Naive thymus-derived CD4-positive, alpha-beta T cell (primary cell): Measurements from ENCODE around the gene TCERG1L. TPM values are rescaled to one million over a fixed set of nuclear protein-coding genes. Genes with fewer than 3 reads are reported as not detected.

ENCODE experiments used
- ATAC-seq: fragments of 150-1000 bp; cut with Tn5 transposase; 2 replicates; pipeline ENCODE4 v1.10.0; 2021; ENCODE audit warnings: mild to moderate bottlenecking, moderate library complexity
- CTCF ChIA-PET: fragments of 350-600 bp; sonication (Branson Sonifier 250); formaldehyde crosslinking; loops from one replicate; lab custom pipeline; 2021; ENCODE audit warnings: antibody characterized with exemption; lab: Charles Lee
- POLR2A ChIA-PET: fragments of 350-600 bp; sonication (Branson Sonifier 250); formaldehyde crosslinking; loops from one replicate; lab custom pipeline; 2021; ENCODE audit warnings: antibody characterized with exemption, inconsistent platforms; lab: Charles Lee
- DNase-seq, 9 donors: peaks; one replicate each; pipeline versions ENCODE4 v3.0.0 to v3.0.0-alpha.2; 2020 to 2022; ENCODE audit warnings: mixed read lengths in 1 of 9
- H3K27ac ChIP-seq: one replicate; pipeline ENCODE4 v1.7.0; 2013; ENCODE audit warnings: mild to moderate bottlenecking, low read depth, low read length, moderate library complexity
- H3K27me3 ChIP-seq, 2 donors: one replicate each; pipeline ENCODE4 v1.7.0; 2013; ENCODE audit warnings: low read length in 2 of 2, mild to moderate bottlenecking in 2 of 2, moderate library complexity in 2 of 2; ENCODE audit not compliant: control insufficient read depth in 2 of 2, insufficient read depth in 2 of 2
- H3K36me3 ChIP-seq, 3 experiments: 1 replicate in 2 of 3; 2 replicates in 1 of 3; pipeline ENCODE4 v1.7.0; 2013; ENCODE audit warnings: low read length in 3 of 3, mild to moderate bottlenecking in 3 of 3, moderate library complexity in 1 of 3; ENCODE audit not compliant: insufficient read depth in 3 of 3, control insufficient read depth in 2 of 3
- H3K4me1 ChIP-seq, 2 donors: one replicate each; pipeline ENCODE4 v1.7.0; 2013; ENCODE audit warnings: low read length in 2 of 2, mild to moderate bottlenecking in 2 of 2, moderate library complexity in 1 of 2; ENCODE audit not compliant: control insufficient read depth in 2 of 2, insufficient read depth in 2 of 2
- H3K4me3 ChIP-seq: 2 replicates; pipeline ENCODE4 v1.7.0; 2013; ENCODE audit warnings: mild to moderate bottlenecking, low read length
- H3K9me3 ChIP-seq, 3 experiments: 1 replicate in 2 of 3; 2 replicates in 1 of 3; pipeline ENCODE4 v1.7.0; 2013; ENCODE audit warnings: low read length in 3 of 3; ENCODE audit not compliant: control insufficient read depth in 2 of 3
- H3K27ac Mint-ChIP-seq, 9 donors: one replicate each; pipeline ENCODE4 v1.8.0; 2020 to 2022; ENCODE audit warnings: mixed read lengths in 9 of 9, mild to moderate bottlenecking in 8 of 9, moderate library complexity in 5 of 9, inconsistent platforms in 2 of 9
- H3K27me3 Mint-ChIP-seq, 5 donors: one replicate each; pipeline ENCODE4 v1.8.0; 2021 to 2022; ENCODE audit warnings: mixed read lengths in 5 of 5, mild to moderate bottlenecking in 1 of 5
- H3K36me3 Mint-ChIP-seq, 5 donors: one replicate each; pipeline ENCODE4 v1.8.0; 2020 to 2022; ENCODE audit warnings: mixed read lengths in 5 of 5, mild to moderate bottlenecking in 3 of 5, inconsistent platforms in 1 of 5
- H3K4me1 Mint-ChIP-seq, 7 donors: one replicate each; pipeline ENCODE4 v1.8.0; 2020 to 2022; ENCODE audit warnings: mixed read lengths in 7 of 7, mild to moderate bottlenecking in 3 of 7, inconsistent platforms in 1 of 7
- H3K4me3 Mint-ChIP-seq, 10 donors: one replicate each; pipeline ENCODE4 v1.8.0; 2020 to 2022; ENCODE audit warnings: mild to moderate bottlenecking in 10 of 10, mixed read lengths in 10 of 10, moderate library complexity in 6 of 10, inconsistent platforms in 2 of 10
- H3K9me3 Mint-ChIP-seq, 11 donors: one replicate each; pipeline ENCODE4 v1.8.0; 2020 to 2022; ENCODE audit warnings: mixed read lengths in 11 of 11, mild to moderate bottlenecking in 4 of 11, inconsistent platforms in 1 of 11, moderate library complexity in 1 of 11
- intact Hi-C, 2 donors: fragments of 100-400 bp; cut with micrococcal nuclease; formaldehyde crosslinking; loops; one replicate each; pipeline ENCODE4 v1.15.1; 2023
- polyA plus RNA-seq, 2 donors: library from polyadenylated mRNA; unstranded; fragments of 300-500 nt; fragmentation: Illumina TruSeq; gene quantifications; one replicate each; pipeline ENCODE4 v1.2.3, GENCODE V29; 2021
- total RNA-seq, 6 experiments: library from RNA in 5 of 6; stranded (reverse) in 5 of 6; gene quantifications; 1 replicate in 5 of 6; 2 replicates in 1 of 6; pipeline ENCODE4 v1.2.3 and lab custom pipeline; 2021 to 2026

Gene TCERG1L
- total and polyA plus RNA-seq, 7 experiments from 2014 or later: 0.11 to 0.42 (median 0.39) TPM; not detected in 4

- CTCF ChIA-PET: no interaction called here
- Histone ChIP-seq H3K27me3 (no peaks in the 10 kb centered on the region), H3K9me3 (no peaks in the 10 kb centered on the region), H3K4me1 (no peaks in the 10 kb centered on the region), H3K27ac (no peak overlapping the region), H3K36me3 (no peaks in the 10 kb centered on the region), H3K4me3 (no peak overlapping the region)
- Mint-ChIP-seq H3K36me3 (no peaks in the 10 kb centered on the region), H3K27me3 (peaks cover 0 to 9% (median 0%) of the 10 kb centered on the region in 5 donors), H3K4me3 (no peak overlapping the region), H3K4me1 (no peaks in the 10 kb centered on the region), H3K27ac (no peak overlapping the region), H3K9me3 (peaks cover 0 to 3% (median 0%) of the 10 kb centered on the region in 11 donors)
- intact Hi-C loops: no loop called here
- ATAC-seq (no peak), DNase-seq (no peak)
- POLR2A ChIA-PET: no interaction called here
These were observed 40.9 kb downstream of the TCERG1L start for GRCh38 chr10:131270461-131271190.

GRCh38 chr10:131269776-131270460, 41.6 kb downstream of the TCERG1L start:
- no peaks in the 10 kb centered on the region for H3K36me3 ChIP-seq
- no peaks in the 10 kb centered on the region for H3K9me3 ChIP-seq
- ATAC-seq: no peak
- H3K27ac Mint-ChIP-seq: no peak overlapping the region
- no peaks in the 10 kb centered on the region for H3K36me3 Mint-ChIP-seq
- H3K4me1 Mint-ChIP-seq: no peaks in the 10 kb centered on the region
- intact Hi-C loops: no loop called here
- H3K9me3 Mint-ChIP-seq: peaks cover 0 to 3% (median 0%) of the 10 kb centered on the region in 11 donors
- DNase-seq: no peak
- no peaks in the 10 kb centered on the region for H3K27me3 ChIP-seq
- no peak overlapping the region for H3K27ac ChIP-seq
- H3K4me1 ChIP-seq: no peaks in the 10 kb centered on the region
- POLR2A ChIA-PET: no interaction called here
- H3K4me3 Mint-ChIP-seq: no peak overlapping the region
- CTCF ChIA-PET: no interaction called here
- peaks cover 0 to 9% (median 0%) of the 10 kb centered on the region in 5 donors for H3K27me3 Mint-ChIP-seq
- no peak overlapping the region for H3K4me3 ChIP-seq

- H3K4me3 Mint-ChIP-seq: no peak overlapping the region
- CTCF ChIA-PET: no interaction called here
- H3K27me3 Mint-ChIP-seq: peaks cover 0 to 9% (median 0%) of the 10 kb centered on the region in 5 donors
- H3K27me3 ChIP-seq: no peaks in the 10 kb centered on the region
- H3K9me3 Mint-ChIP-seq: peaks cover 0 to 1% (median 0%) of the 10 kb centered on the region in 11 donors
- H3K4me1 ChIP-seq: no peaks in the 10 kb centered on the region
- H3K4me1 Mint-ChIP-seq: peaks cover 0 to 3% (median 0%) of the 10 kb centered on the region in 7 donors
- ATAC-seq: no peak
- no peaks in the 10 kb centered on the region for H3K36me3 Mint-ChIP-seq
- no peak overlapping the region for H3K27ac Mint-ChIP-seq
- H3K36me3 ChIP-seq: no peaks in the 10 kb centered on the region
- H3K27ac ChIP-seq: no peak overlapping the region
- intact Hi-C loops: no loop called here
- H3K4me3 ChIP-seq: no peak overlapping the region
- no peak for DNase-seq
- H3K9me3 ChIP-seq: no peaks in the 10 kb centered on the region
- POLR2A ChIA-PET: no interaction called here
These were observed 43.8 kb downstream of the TCERG1L start for GRCh38 chr10:131267814-131268095.

GRCh38 chr10:131266936-131267813, 44.3 kb downstream of the TCERG1L start:
- H3K9me3 Mint-ChIP-seq: no peaks in the 10 kb centered on the region
- DNase-seq (no peak), ATAC-seq (peak; percentile 12)
- CTCF ChIA-PET: no interaction called here
- H3K4me3 ChIP-seq: no peak overlapping the region
- peaks cover 0 to 9% (median 0%) of the 10 kb centered on the region in 5 donors for H3K27me3 Mint-ChIP-seq
- H3K27ac Mint-ChIP-seq: no peak overlapping the region
- no peaks in the 10 kb centered on the region for H3K36me3 Mint-ChIP-seq
- H3K4me1 Mint-ChIP-seq: peaks cover 0 to 3% (median 0%) of the 10 kb centered on the region in 7 donors
- POLR2A ChIA-PET: no interaction called here
- no peak overlapping the region for H3K27ac ChIP-seq
- H3K4me3 Mint-ChIP-seq: no peak overlapping the region
- no peaks in the 10 kb centered on the region for H3K27me3 ChIP-seq
- no peaks in the 10 kb centered on the region for H3K9me3 ChIP-seq
- H3K36me3 ChIP-seq: no peaks in the 10 kb centered on the region
- intact Hi-C loops: no loop called here
- H3K4me1 ChIP-seq: no peaks in the 10 kb centered on the region

- peaks cover 0 to 5% (median 0%) of the 10 kb centered on the region in 7 donors for H3K4me1 Mint-ChIP-seq
- no peak for DNase-seq
- H3K9me3 Mint-ChIP-seq: no peaks in the 10 kb centered on the region
- ChIA-PET CTCF (no interaction called here), POLR2A (no interaction called here)
- no peak for ATAC-seq
- Histone ChIP-seq H3K4me3 (no peak overlapping the region), H3K9me3 (no peaks in the 10 kb centered on the region), H3K27ac (no peak overlapping the region), H3K36me3 (no peaks in the 10 kb centered on the region), H3K27me3 (no peaks in the 10 kb centered on the region), H3K4me1 (no peaks in the 10 kb centered on the region)
- H3K4me3 Mint-ChIP-seq: no peak overlapping the region
- no peaks in the 10 kb centered on the region for H3K36me3 Mint-ChIP-seq
- intact Hi-C loops: no loop called here
- no peaks in the 10 kb centered on the region for H3K27me3 Mint-ChIP-seq
- H3K27ac Mint-ChIP-seq: no peak overlapping the region
These were observed 47.3 kb downstream of the TCERG1L start for GRCh38 chr10:131264110-131264788.

- peaks cover 0 to 5% (median 0%) of the 10 kb centered on the region in 7 donors for H3K4me1 Mint-ChIP-seq
- no peak for ATAC-seq
These were observed 49.5 kb downstream of the TCERG1L start for GRCh38 chr10:131261890-131262475.

More at GRCh38 chr10:131261890-131262475, 49.5 kb downstream of the TCERG1L start:
- ChIA-PET POLR2A (no interaction called here), CTCF (no interaction called here)
- Mint-ChIP-seq H3K27ac (no peak overlapping the region), H3K9me3 (no peaks in the 10 kb centered on the region), H3K36me3 (no peaks in the 10 kb centered on the region), H3K27me3 (no peaks in the 10 kb centered on the region), H3K4me3 (no peak overlapping the region)
- intact Hi-C loops: no loop called here
- no peak overlapping the region for H3K27ac ChIP-seq
- H3K4me1 ChIP-seq: no peaks in the 10 kb centered on the region
- no peaks in the 10 kb centered on the region for H3K36me3 ChIP-seq
- H3K9me3 ChIP-seq: no peaks in the 10 kb centered on the region
- DNase-seq: no peak
- no peaks in the 10 kb centered on the region for H3K27me3 ChIP-seq
- no peak overlapping the region for H3K4me3 ChIP-seq
